H9 (cell line): ENCODE data around the gene SPOUT1. TPM values are rescaled to one million over a fixed set of nuclear protein-coding genes. Genes with fewer than 3 reads are reported as not detected.

Experiments
- DNase-seq: peaks from one replicate; pipeline ENCODE4 v3.0.0-alpha.2; 2017
- H2AFZ ChIP-seq: one replicate; pipeline ENCODE4 v1.6.1; 2013; ENCODE audit warnings: mild to moderate bottlenecking, low read length, control low read depth, moderate library complexity
- H2AK5ac ChIP-seq: 2 replicates; pipeline ENCODE4 v1.6.1; 2013; ENCODE audit warnings: low read length, control low read depth, mixed read lengths; ENCODE audit not compliant: insufficient read length
- H2BK120ac ChIP-seq: one replicate; pipeline ENCODE4 v1.6.1; 2013; ENCODE audit warnings: low read depth, mild to moderate bottlenecking, low read length, control low read depth, inconsistent platforms; ENCODE audit not compliant: poor library complexity, severe bottlenecking
- H2BK12ac ChIP-seq: 2 replicates; pipeline ENCODE4 v1.6.1; 2013; ENCODE audit warnings: low read length, control low read depth, mixed read lengths, low read depth; ENCODE audit not compliant: insufficient read length
- H2BK15ac ChIP-seq: 2 replicates; pipeline ENCODE4 v1.6.1; 2013; ENCODE audit warnings: low read depth, low read length, control low read depth
- H2BK20ac ChIP-seq: one replicate; pipeline ENCODE4 v1.6.1; 2013; ENCODE audit warnings: low read depth, mild to moderate bottlenecking, low read length, control low read depth, inconsistent platforms; ENCODE audit not compliant: poor library complexity, severe bottlenecking
- H2BK5ac ChIP-seq: 2 replicates; pipeline ENCODE4 v1.6.1; 2013; ENCODE audit warnings: low read length, control low read depth, mixed read lengths; ENCODE audit not compliant: insufficient read length
- H3K14ac ChIP-seq: 2 replicates; pipeline ENCODE4 v1.6.1; 2013; ENCODE audit warnings: low read length, control low read depth; ENCODE audit not compliant: insufficient read depth
- H3K18ac ChIP-seq: 2 replicates; pipeline ENCODE4 v1.6.1; 2013; ENCODE audit warnings: low read depth, mild to moderate bottlenecking, mixed read lengths, low read length, control low read depth; ENCODE audit not compliant: insufficient read length
- H3K23ac ChIP-seq: 2 replicates; pipeline ENCODE4 v1.6.1; 2013; ENCODE audit warnings: low read length, control low read depth, mixed read lengths, low read depth; ENCODE audit not compliant: insufficient read length
- H3K23me2 ChIP-seq: 2 replicates; pipeline ENCODE4 v1.6.1; 2013; ENCODE audit warnings: low read depth, mild to moderate bottlenecking, mixed read lengths, low read length, control low read depth; ENCODE audit not compliant: insufficient read length, poor library complexity, severe bottlenecking
- H3K27ac ChIP-seq: 2 replicates; pipeline ENCODE4 v1.5.1; 2013; ENCODE audit warnings: low read length, control low read depth, mixed read lengths, low read depth; ENCODE audit not compliant: insufficient read length
- H3K27me3 ChIP-seq: 2 replicates; pipeline ENCODE4 v1.6.1; 2013; ENCODE audit warnings: low read length, control low read depth, inconsistent platforms; ENCODE audit not compliant: insufficient read depth
- H3K4ac ChIP-seq: 2 replicates; pipeline ENCODE4 v1.6.1; 2013; ENCODE audit warnings: low read depth, mild to moderate bottlenecking, control low read depth, inconsistent platforms, low read length, moderate library complexity
- H3K4me1 ChIP-seq: 2 replicates; pipeline ENCODE4 v1.6.1; 2013; ENCODE audit warnings: low read length, control low read depth, inconsistent platforms; ENCODE audit not compliant: insufficient read depth
- H3K4me2 ChIP-seq: 2 replicates; pipeline ENCODE4 v1.6.1; 2013; ENCODE audit warnings: low read length, control low read depth, mixed read lengths; ENCODE audit not compliant: insufficient read length, insufficient read depth
- H3K56ac ChIP-seq: 2 replicates; pipeline ENCODE4 v1.6.1; 2013; ENCODE audit warnings: low read depth, mild to moderate bottlenecking, mixed read lengths, low read length, control low read depth; ENCODE audit not compliant: insufficient read length
- H3K79me1 ChIP-seq: 2 replicates; pipeline ENCODE4 v1.6.1; 2013; ENCODE audit warnings: low read depth, mild to moderate bottlenecking, moderate library complexity, low read length, control low read depth, inconsistent platforms; ENCODE audit not compliant: insufficient read depth, poor library complexity, severe bottlenecking
- H3K79me2 ChIP-seq: 2 replicates; pipeline ENCODE4 v1.6.1; 2013; ENCODE audit warnings: low read length, control low read depth, inconsistent platforms; ENCODE audit not compliant: insufficient read depth
- H3K9ac ChIP-seq: 2 replicates; pipeline ENCODE4 v1.6.1; 2013; ENCODE audit warnings: low read length, control low read depth, mixed read lengths; ENCODE audit not compliant: insufficient read length; ENCODE audit errors: extremely low read depth
- H3K9me3 ChIP-seq: one replicate; pipeline ENCODE4 v1.6.1; 2013; ENCODE audit warnings: low read depth, low read length, inconsistent platforms; ENCODE audit not compliant: control insufficient read depth
- H3T11ph ChIP-seq: one replicate; pipeline ENCODE4 v1.6.1; 2013; ENCODE audit warnings: mild to moderate bottlenecking, low read length, control low read depth, inconsistent platforms
- H4K20me1 ChIP-seq: one replicate; pipeline ENCODE4 v1.6.1; 2013; ENCODE audit not compliant: control insufficient read depth, insufficient read length, insufficient read depth
- H4K5ac ChIP-seq: 2 replicates; pipeline ENCODE4 v1.6.1; 2013; ENCODE audit warnings: low read depth, mild to moderate bottlenecking, mixed read lengths, low read length, control low read depth; ENCODE audit not compliant: insufficient read length
- H4K8ac ChIP-seq: replicated peaks from 2 replicates; pipeline ENCODE4 v1.6.1; 2013; ENCODE audit warnings: low read length, control low read depth, mixed read lengths, low read depth; ENCODE audit not compliant: insufficient read length
- H4K91ac ChIP-seq: 2 replicates; pipeline ENCODE4 v1.6.1; 2013; ENCODE audit warnings: low read depth, mild to moderate bottlenecking, moderate library complexity, mixed read lengths, low read length, control low read depth; ENCODE audit not compliant: insufficient read length
- H3K27ac Mint-ChIP-seq, 3 experiments: 2 replicates in 2 of 3; 3 replicates in 1 of 3; pipeline ENCODE4 v1.8.0; 2020 to 2021; ENCODE audit warnings: mixed read lengths in 3 of 3, mild to moderate bottlenecking in 1 of 3, moderate library complexity in 1 of 3
- H3K27me3 Mint-ChIP-seq: 2 replicates; pipeline ENCODE4 v1.8.0; 2021; ENCODE audit warnings: low read depth, mild to moderate bottlenecking, moderate library complexity, mixed read lengths
- H3K36me3 Mint-ChIP-seq, 3 experiments: 2 replicates in 2 of 3; 3 replicates in 1 of 3; pipeline ENCODE4 v1.8.0; 2020 to 2021; ENCODE audit warnings: low read depth in 3 of 3, mixed read lengths in 3 of 3; ENCODE audit not compliant: insufficient read depth in 1 of 3
- H3K4me1 Mint-ChIP-seq, 2 experiments: 2 replicates each; pipeline ENCODE4 v1.8.0; 2020; ENCODE audit warnings: mixed read lengths in 2 of 2
- H3K4me3 Mint-ChIP-seq, 2 experiments: 2 replicates in 1 of 2; 3 replicates in 1 of 2; pipeline ENCODE4 v1.8.0; 2020 to 2021; ENCODE audit warnings: mild to moderate bottlenecking in 2 of 2, mixed read lengths in 2 of 2, moderate library complexity in 1 of 2
- H3K9me3 Mint-ChIP-seq, 2 experiments: 2 replicates in 1 of 2; 3 replicates in 1 of 2; pipeline ENCODE4 v1.8.0; 2020; ENCODE audit warnings: mild to moderate bottlenecking in 2 of 2, mixed read lengths in 2 of 2, moderate library complexity in 1 of 2
- CTCF ChIP-seq: fragments of 200-600 bp; sonication (generic); conservative IDR thresholded peaks from 3 replicates; pipeline ENCODE4 v1.8.0; 2021; ENCODE audit warnings: antibody characterized with exemption, mild to moderate bottlenecking
- WGBS: extraction: QIAGEN DNeasy Blood & Tissue Kit; methylation state at CpG from one replicate; pipeline ENCODE4 v1.1.7; 2013; ENCODE audit warnings: missing lambda C conversion rate, low lambda C conversion rate, mixed read lengths; ENCODE audit not compliant: insufficient read length; ENCODE audit errors: extremely low coverage; 5-methylcytosine and 5-hydroxymethylcytosine counted together
- total RNA-seq: library from RNA; stranded (reverse); gene quantifications from 2 replicates; pipeline ENCODE4 v1.2.1, GENCODE V29; 2021

SPOUT1 gene
- total RNA-seq, 1 experiment from 2014 or later: 86.3 TPM

DNA sequence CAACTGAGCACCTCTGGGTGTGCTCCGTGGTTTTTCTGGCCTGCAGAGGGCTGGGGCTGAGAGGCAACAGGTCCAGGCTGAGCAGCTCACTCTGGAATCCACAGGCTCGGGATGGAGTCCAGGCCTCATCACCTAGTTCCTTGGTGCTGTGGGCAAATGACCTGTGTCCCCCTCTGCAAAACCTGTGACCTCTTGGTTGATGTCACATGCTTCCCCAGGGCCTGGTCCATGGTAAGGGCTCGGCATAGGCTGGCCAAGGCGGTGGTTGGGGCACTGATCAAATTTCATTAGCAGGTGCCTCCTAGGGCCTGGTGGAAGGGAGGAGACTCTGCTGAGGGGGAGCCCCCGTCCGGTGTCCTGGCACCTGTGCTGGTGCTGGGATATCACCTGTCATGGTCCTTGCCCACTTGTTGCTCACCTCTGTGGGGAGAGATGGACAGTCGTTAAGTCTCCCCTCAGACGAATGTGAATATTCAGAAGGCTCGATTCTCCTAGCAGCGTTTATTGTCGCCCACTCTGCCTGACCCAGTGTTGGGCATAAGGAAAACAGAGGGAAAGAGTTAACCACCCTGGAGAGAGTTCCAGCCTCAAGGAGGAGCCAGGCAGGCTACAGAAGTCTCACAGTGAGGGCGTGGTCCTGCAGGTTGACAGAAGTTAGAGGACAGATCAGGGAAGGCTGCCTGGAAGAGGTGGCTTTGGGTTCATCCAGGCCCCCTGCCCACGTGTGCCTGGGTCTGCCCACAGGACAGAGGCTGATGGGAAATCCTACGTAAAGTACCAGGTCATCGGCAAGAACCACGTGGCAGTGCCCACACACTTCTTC lies 7.8 kb downstream of the SPOUT1 start:
- Histone ChIP-seq H3K14ac (no peak overlapping the region), H3K56ac (no peak overlapping the region), H3K9me3 (no peaks in the 10 kb centered on the region), H2BK15ac (no peak overlapping the region), H4K91ac (no peak overlapping the region), H3K79me2 (no peaks in the 10 kb centered on the region), H3K4ac (no peak overlapping the region), H2BK5ac (no peak overlapping the region), H3K79me1 (no peaks in the 10 kb centered on the region), H3K4me2 (no peak overlapping the region), H3K9ac (no peak overlapping the region), H2AFZ (no peak overlapping the region), H3K27ac (no peak overlapping the region), H4K5ac (no peak overlapping the region), H3K4me1 (no peaks in the 10 kb centered on the region), H2BK120ac (no peak overlapping the region), H3K23me2 (peaks cover 11% of the 10 kb centered on the region), H2BK20ac (no peak overlapping the region), H4K20me1 (no peaks in the 10 kb centered on the region), H3T11ph (no peak overlapping the region), H3K18ac (no peak overlapping the region), H4K8ac (no peak overlapping the region), H2BK12ac (no peak overlapping the region), H3K27me3 (no peaks in the 10 kb centered on the region), H2AK5ac (no peak overlapping the region), H3K23ac (no peak overlapping the region)
- Mint-ChIP-seq H3K9me3 (no peaks in the 10 kb centered on the region), H3K27me3 (no peaks in the 10 kb centered on the region; the same call in none of the 2 replicates), H3K4me3 (no peak overlapping the region), H3K4me1 (peaks cover 11 to 12% of the 10 kb centered on the region in 2 experiments), H3K27ac (peak overlapping the region in 2 of 3 experiments; percentile 7 to 73; a peak in 1 of 7 replicates), H3K36me3 (peaks cover 22 to 58% (median 55%) of the 10 kb centered on the region in 3 experiments; a peak in 6 of 7 replicates)
- no peak for DNase-seq
- no CpG with 5 or more reads among the region's 16 CpGs for WGBS
- no peak for TF ChIP-seq CTCF
